Ramos (cell line): ENCODE data around the gene SLFNL1.

Source experiments
- in situ Hi-C: fragments of 300-500 bp; cut with MboI; formaldehyde crosslinking; loops from one replicate; pipeline ENCODE4 v1.14.3; 2022; ENCODE audit warnings: low sequenced_read_pairs; ENCODE audit not compliant: unreplicated experiment

The SLFNL1 gene

DNA sequence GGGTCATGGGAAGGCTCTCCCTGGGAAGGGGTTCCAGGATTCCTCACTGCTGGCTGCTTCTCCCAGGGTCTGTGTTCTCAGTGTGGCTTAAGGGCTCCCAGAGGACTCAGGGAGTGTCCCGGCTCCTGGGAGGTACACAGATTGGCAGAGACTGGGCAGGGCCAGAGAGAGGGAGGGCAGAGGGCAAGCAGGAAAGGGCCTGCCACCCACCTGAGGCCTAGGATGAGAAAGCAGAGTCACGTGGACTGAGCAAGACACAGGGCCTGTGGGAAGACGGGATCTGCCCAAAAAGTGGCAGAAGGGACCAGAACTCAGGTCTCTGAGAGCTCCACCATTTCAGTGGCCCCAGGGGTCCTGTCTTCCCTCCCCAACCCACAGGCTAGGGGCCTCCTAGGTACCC is 871 bp downstream of the SLFNL1 start:
- in situ Hi-C loops = no loop called here

DNA sequence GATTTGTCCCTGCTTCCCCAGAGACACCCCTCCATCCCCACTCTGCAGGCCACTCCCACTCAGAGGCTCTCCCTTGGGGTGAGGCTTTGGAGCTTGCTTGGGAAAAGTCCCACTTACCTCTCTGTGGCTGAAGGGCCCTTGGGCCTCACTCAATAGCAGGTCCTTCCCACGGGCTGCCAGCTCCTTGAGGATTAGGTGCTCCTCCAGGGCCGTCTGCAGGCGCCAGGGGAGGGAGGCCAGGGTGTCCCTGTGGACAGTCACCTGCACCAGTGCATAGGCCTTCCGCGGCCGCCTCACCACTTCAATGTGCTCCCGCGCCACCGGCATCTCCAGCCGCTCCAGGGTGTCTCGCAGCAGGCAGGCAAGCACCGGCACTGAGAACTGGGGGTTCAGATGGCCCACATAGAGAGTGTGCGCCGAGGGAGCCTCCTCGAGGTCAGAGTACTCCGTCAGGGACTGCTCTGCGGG is 1.4 kb downstream of the SLFNL1 start:
- in situ Hi-C loops = no loop called here

DNA sequence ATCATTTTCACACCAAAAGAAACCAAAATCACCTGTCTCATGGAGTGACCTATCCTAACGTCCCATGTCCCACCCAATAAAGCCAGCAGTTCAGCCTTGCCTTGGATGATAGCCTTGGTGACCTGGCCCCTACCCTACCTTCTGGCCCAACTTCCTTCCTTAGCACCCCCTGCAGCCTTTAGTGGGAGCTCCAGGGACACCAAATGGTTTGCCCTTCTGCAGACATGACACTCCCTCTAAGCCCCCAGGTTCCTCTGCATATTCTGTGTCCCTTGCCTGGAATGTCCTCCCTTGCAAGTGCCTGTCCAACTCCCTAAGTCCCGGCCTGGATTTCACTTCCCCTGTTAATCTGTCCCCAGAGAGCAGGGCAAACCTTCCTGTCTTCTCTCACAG is 2.2 kb downstream of the SLFNL1 start:
- in situ Hi-C loops = no loop called here

DNA sequence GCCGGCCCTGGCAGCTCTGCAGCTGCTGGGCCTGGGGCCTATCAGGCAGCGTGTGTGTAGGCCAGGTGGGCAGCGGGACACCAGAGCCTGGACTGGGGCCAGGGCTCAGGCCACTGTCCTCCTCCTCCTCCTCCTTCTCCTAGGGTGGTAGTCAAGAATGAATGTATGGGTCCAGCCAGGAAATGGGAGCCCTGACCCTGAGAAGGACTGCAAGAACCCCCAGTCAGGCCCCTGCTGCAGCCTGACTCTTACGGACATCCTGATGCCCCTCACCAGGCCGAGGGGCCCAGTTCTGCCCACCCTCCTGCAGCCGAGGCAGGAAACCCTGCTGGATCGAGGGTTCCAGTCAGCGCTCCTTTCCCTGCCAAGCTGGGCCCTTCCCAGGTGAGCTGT is 3.5 kb downstream of the SLFNL1 start:
- in situ Hi-C loops = no loop called here

DNA sequence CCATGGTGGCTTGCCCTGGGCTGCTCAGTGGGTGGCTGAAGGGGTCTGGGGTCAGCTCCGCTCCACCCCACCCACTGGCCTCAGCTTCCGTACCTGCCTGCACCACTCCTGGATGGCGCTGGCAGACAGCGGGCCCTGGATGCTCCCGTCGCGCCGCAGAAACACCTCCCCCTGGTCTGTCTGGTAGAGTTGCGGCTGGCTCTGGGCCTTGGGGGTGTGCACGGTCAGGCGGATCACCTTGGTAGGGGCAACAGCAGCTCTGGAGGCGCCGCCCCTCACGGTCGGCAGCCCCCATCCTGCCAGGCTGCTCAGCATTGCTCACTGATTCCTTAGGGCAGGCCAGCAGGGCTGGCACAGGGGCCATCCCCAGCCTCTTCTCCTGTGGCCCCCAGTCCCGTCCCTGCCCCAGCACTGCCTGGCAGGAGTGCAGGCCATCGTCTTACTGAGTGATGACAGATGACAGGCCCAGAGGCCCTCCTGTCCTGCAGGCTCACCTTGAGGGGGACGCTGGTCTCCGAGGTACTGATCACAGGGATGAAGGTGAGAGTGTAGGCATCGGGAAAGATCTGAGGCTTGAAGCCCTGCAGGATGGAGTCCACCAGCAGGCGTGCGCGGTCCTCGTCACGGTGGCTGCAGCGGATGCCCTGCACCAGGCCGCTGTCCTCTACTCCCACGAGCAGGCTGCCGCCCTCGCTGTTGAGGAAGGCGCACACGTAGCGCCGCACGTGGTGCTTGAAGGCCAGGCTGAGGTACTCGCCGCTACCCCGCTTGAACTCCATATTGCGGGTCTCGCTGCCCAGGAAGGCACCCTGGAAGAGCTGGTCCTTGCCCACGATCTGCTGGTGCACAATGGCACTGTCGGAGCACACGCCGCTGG is 4.1 kb downstream of the SLFNL1 start:
- in situ Hi-C loops = no loop called here

DNA sequence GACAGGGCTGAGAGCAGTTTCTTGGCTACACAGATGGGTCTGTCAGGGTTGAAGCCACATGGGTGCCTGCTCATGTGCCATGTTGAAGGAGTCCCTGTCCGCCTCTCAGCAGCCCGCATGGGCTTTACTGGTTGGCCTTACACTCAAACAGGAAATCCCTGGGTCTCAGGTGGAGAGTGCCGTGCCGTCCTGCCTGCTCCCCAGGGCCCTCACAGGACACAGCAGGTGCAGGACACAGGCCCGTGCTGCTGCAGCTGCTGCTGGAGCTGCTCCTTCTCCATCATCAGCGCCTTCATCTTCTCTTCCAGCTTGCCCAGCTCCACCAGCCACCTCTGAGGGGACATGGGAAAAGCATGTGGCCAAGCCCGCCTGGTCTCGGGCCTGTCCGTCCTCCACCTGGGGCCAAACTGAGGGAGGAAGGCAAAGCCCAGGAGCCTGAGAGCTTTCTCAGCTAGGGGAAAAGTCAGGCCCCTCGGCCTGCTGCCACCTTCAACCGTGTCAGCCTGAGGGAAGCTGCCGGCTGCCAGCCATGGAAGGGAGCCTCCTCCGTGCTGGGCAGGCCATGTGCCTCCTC is 5.5 kb downstream of the SLFNL1 start:
- in situ Hi-C loops = no loop called here

DNA sequence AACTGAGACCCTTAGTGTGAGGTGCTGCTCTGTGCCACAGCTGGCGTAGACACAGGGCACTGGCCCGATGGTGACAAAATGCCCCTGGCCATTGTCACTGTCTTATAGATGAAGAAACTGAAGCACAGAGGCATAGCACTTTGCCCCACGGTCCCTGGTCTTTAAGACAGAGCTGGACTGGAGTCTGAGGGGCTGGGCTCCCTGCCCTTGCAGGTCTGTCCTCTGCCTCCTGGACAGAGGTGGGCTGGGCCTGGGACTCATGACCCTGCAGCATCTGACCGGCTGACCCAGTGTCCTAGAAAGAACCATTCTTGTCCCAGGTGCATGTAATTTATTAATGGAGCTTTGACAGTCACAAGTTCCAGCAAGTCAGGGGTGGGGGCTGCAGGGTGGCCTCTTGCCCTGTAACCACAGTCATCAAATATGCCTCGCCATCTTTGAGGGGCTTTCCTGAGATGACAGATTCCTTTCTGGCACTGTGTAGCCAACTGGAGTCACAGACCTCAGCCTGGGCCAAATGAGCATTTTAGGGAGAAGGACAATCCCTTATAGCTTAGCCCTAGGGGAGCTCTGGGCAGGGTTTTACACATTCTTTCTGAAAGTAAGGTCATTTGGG is 6.1 kb downstream of the SLFNL1 start:
- in situ Hi-C loops = no loop called here

DNA sequence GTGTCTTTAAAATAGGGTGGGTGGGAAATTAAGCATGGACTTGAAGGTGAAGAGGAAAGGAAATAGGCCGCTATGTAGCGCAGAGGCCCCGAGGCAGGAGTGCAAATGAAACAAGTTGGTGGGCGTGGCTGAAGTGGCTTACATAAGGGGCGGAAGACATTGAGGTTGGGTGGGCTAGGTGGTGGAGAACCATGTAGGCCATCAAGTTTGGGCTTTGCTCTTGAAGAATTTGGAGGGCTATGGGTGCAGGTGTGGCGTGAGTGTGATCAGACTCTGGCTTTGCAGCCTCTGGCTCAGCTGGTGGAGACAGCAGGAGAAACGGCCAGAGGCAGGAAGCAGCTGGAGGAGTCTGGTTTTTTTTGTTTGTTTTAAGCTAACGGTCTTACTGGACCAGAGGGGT is 6.7 kb downstream of the SLFNL1 start:
- in situ Hi-C loops = no loop called here

DNA sequence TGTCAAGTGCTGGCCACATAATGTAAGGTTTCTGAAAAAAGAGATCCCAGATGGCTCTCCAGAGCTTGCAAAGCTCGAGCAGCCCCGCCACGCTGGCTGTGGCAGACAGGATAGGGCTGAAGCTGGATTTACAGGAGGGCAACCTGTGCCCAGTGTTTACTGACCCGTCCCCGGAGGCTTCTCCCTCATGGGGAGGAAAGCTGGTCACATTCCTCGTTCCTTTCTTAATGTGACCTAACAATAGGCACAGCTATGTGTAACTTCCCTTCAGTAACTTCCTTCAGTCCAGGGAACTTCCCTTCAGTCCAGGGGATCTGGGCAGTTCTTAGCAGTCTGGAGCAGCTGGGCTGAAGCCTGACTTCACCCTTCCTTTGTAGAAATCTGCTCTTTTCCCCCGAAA is 7.7 kb downstream of the SLFNL1 start:
- in situ Hi-C loops = no loop called here

DNA sequence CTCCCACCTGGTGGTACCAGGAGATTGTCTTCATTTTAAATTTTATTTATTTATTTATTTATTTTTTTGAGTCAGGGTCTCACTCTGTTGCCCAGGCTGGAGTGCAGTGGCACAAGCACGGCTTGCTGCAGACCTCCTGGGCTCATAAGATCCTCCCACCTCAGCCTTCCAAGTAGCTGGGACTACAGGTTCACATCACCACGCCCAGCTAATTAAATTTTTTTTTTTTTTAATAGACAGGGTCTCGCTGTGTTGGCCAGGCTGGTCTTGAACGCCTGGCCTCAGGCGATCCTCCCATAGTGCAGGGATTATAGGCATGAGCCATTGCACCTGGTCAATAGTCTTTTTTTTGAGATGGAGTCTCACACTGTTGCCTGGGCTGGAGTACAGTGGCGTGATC is 8.5 kb downstream of the SLFNL1 start:
- in situ Hi-C loops = no loop called here

DNA sequence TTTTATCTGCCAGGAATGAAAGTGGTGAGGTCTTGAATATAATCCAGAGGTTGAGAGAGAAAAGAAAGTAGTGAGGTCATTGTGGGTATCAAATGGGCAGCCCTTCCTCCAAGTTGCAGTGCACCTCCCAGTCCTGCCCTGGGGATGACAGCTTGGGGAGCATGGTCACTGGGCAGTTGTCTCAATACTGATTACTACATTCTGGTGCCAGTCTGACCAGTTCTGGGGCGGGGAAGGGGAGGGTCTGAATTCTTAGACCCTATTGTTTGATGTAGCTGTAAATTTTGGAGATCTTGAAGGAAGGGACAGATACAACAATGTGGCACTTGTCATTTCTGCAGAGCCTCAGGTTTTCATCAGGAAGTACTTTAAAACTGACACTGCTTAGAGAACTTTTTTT is 11.2 kb downstream of the SLFNL1 start:
- in situ Hi-C loops = no loop called here

DNA sequence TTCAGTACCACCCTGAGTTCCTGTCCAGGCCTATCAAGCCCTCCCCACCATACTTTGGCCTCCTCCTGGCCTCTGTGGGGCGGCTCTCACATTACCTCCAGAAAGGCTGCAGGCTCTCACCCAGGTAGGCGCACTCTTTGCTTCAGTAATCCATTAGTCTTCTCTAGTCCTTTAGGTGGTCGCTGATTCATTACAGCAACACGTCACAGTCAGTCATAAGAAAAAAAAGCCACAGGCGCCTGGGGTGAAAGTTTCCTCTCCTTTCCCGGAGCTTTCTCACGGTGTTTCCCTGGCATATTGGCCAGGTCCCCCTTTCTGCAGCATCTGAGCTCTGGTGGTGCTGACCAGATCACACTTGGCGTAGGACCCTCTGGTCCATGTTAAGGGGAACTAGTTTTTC is 12.1 kb downstream of the SLFNL1 start:
- in situ Hi-C loops = no loop called here

DNA sequence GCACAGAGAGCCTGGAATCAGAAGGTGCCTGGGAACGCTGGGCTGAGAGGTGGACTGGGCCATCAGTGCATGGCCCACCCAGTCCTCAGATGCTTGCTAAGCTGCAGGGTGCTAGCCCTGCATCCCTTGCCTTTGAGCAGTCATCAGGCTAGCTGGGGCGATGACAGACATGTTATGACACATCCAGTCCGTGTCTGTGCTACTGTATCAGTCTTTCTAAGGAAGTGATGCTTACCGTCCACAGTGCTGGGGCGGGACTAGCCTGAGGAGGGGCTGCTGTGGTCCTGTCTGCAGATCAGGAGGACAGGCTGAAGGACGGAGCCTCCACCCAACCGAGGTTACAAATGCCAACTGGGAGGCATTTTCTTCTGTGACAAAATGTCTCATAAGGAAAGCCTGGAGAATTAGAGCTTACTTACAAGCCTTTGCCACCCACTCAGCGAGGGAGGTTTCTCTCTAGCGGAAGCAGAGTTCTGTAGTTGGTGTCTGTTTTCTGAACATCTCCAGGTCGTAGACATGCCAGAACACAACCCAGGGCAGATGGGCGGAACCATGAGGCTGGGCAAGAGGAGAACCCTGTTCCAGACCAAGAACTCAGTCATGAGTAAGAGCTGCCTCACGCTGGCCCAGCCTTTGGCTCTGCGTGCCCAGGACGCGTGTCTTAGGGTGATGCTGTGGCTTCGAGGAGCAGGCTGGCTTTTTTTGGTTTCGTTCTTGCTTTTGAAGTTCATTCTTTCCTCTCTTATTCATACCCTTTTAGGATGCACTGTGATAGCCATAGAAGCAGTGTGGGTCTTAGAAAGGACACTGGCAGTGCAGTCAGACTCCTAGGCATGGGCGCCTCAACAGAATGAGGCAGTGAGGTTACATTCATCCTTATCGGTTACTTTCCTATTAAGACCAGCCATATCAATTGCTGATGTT is 14.3 kb downstream of the SLFNL1 start:
- in situ Hi-C loops = no loop called here

DNA sequence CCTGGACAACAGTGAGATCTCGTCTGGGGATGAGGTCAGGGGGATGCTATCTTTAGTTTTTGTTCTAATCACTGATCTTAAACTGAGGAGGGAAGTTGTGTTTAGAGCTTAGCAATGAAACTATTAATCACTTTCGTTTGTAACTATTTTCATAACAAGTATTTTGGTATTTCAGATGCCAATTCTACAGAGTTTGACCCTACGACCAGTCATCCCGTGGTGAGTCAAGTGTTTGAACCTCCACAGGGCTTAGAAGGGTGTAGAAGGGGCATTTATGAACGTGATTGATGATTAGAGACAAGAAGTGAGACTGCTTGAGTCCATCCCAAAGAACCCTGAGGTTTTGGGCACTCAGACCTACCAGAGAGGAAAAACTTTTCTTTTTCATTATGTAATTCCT is 15.6 kb downstream of the SLFNL1 start:
- in situ Hi-C loops = no loop called here

DNA sequence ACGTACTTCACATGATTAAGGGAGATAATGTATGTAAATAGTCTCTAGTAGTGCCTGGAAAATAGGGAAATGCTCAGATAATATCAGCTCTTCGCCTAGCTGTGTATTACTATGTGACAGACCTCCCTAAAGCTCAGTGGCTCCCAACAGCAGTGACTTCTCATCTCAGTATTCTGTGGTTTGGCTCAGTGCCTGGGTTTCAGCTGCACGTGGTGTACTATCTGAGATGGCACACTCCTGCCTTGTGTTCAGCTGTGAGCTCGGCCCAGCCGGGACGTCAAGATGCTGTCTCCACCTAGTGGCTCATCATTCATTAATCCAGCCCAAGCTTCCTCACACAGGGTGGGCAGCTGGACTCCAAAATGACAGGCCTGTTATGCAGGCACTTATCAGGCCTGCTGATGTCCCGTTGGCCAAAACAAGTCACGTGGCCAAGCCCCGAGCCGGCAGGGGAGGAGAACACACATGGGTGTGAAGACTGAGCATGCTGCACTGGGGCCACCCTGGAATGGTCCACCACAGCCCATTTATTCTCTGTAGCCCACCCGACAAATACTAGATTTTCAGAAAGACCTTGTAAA is 17.8 kb downstream of the SLFNL1 start:
- in situ Hi-C loops = no loop called here

DNA sequence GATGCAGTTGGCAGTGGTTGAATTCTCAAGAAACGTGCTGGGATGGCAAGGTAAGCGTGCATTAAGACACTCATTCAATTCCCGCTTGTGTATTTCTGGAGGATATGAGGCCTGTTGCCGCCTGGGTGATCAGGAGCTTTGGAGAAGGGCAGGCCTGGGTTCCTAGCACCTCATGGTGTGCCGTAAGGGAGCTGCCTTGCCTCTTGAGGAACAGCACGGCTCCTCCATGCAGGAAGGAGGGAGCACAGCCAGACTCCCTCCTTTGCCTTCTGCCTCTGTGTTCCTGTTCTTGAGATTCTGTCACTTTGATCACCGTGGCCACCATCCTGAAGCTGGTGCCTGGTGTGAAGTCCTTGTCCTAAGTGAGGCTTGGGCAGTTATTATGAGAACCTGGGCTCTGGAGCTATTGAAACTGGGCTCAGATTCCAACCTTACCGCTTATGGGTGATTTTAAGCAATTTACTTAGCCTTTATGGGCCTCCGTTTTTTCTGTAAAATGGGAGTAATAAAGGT is 18.3 kb downstream of the SLFNL1 start:
- in situ Hi-C loops = no loop called here

DNA sequence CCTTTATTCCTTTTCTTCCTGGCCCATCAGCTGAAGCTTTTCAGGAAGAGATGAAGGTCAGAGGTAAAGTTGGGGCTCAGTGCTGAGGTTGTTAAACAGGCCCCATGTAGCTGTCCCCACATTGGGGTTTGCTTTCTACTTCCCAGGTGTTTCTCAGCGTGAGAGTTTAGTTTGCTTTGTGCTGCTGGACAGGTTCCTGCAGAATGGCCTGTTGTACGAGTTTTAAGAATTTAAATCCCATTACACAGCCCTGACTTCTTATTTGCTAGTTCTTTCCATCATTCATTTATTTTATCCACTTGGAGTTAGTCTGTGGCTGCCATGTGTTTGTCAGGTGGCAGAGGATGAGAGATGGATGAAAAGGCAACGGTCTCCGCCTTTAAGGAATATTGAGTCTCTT is 22.9 kb downstream of the SLFNL1 start:
- in situ Hi-C loops = no loop called here

DNA sequence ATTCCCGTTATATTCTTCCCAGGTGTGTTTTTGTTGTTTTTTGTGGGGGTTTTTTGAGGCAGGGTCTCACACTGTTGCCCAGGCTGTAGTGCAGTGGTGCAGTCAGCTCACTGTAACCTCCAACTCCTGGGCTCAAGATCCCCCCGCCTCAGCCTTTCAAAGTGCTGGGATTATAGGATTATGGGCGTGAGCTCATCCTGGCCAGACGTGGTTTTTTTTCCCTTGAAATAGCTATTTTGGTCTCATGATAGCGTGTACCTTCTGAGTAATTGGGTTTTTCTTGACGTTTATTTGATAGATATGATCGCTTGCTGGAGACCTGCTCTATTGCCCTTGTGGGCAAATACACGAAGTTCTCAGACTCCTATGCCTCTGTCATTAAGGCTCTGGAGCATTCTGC is 24.4 kb downstream of the SLFNL1 start:
- in situ Hi-C loops = no loop called here

DNA sequence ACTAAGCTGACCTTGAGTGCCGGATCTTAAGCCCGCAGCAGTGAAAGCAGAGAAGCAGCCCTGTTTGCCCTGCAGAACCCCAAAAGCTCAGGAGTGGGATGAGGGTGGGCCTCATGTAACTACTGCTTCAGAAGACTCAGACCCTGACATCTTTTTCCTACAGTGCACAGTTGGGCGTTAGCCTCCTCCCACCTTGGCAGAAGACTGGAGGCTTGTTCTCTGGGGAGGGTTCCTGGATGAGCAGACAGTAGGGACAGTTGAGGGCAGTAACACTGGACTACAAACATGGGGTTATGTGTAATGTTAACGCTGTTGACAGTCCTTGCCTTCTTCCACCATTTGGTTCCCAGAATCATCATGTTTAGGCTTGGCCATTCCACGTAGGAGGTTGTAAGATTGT is 32.5 kb downstream of the SLFNL1 start:
- in situ Hi-C loops = no loop called here

DNA sequence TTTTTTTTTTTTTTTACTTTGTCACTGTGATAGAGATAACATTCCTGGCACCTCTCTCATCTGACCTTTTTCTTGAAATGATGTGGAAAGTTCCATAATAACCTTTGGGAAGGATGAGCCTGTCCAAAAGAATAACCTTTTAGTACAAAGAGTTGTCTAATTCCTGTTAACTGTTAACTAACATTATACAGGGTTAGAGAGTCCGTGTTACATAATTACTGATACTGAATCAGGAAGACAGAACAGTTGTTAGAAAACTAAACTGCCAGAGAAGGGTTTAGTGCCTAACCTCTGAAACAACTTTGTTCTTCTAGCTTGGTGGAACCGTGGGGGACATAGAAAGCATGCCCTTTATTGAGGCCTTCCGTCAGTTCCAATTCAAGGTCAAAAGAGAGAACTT is 33.2 kb downstream of the SLFNL1 start:
- in situ Hi-C loops = no loop called here
